HepG2 (cell line): ENCODE data around the gene PUS7. TPM values are rescaled to one million over a fixed set of nuclear protein-coding genes. Genes with fewer than 3 reads are reported as not detected.

ENCODE experiments used
- ARHGAP35 ChIP-seq: sonication (generic); formaldehyde crosslinking; IDR thresholded peaks from 2 replicates; pipeline ENCODE4 v1.9.0; 2022; ENCODE audit warnings: mild to moderate bottlenecking, inconsistent platforms, moderate library complexity, missing genetic modification reagents, borderline replicate concordance
- EED ChIP-seq: sonication (generic); formaldehyde crosslinking; IDR thresholded peaks from 2 replicates; pipeline ENCODE4 v1.5.0; 2020; ENCODE audit warnings: mild to moderate bottlenecking, missing genetic modification reagents
- ELF1 ChIP-seq: sonication (generic); formaldehyde crosslinking; IDR thresholded peaks from 2 replicates; pipeline ENCODE4 v1.4.0; 2020; ENCODE audit warnings: missing genetic modification reagents
- HCFC1 ChIP-seq: fragments of 150-350 bp; IDR thresholded peaks from 2 replicates; pipeline ENCODE4 v1.6.1; 2014; ENCODE audit warnings: low read depth, low read length
- KDM5A ChIP-seq: fragments of 200-600 bp; sonication (generic); IDR thresholded peaks from 2 replicates; pipeline ENCODE4 v1.7.0; 2018; ENCODE audit warnings: antibody characterized with exemption, mild to moderate bottlenecking, low read length, borderline replicate concordance
- MATR3 ChIP-seq: sonication (generic); formaldehyde crosslinking; IDR thresholded peaks from 2 replicates; pipeline ENCODE4 v1.4.0; 2020; ENCODE audit warnings: missing genetic modification reagents
- NFE2L2 ChIP-seq: fragments of 150-350 bp; IDR thresholded peaks from 2 replicates; pipeline ENCODE4 v1.6.1; 2014; ENCODE audit warnings: low read length
- RXRB ChIP-seq: IDR thresholded peaks from 2 replicates; pipeline ENCODE4 v1.6.1; 2016; ENCODE audit warnings: borderline replicate concordance, missing genetic modification reagents, missing compliant biosample characterization
- SRSF1 ChIP-seq: fragments of 200-400 bp; formaldehyde crosslinking; optimal IDR thresholded peaks from 2 replicates; pipeline ENCODE3; 2017; ENCODE audit warnings: mild to moderate bottlenecking, low read depth, low read length, moderate library complexity
- SRSF4 ChIP-seq: fragments of 200-400 bp; formaldehyde crosslinking; IDR thresholded peaks from one replicate; pipeline ENCODE4 v1.6.1; 2018; ENCODE audit warnings: mild to moderate bottlenecking, low read depth, low read length, moderate library complexity; ENCODE audit not compliant: poor library complexity, severe bottlenecking
- TERF1 ChIP-seq: sonication (generic); formaldehyde crosslinking; IDR thresholded peaks from 2 replicates; pipeline ENCODE4 v1.8.0; 2022; ENCODE audit warnings: mild to moderate bottlenecking, missing genetic modification reagents, moderate library complexity
- USF2 ChIP-seq, 2 experiments: sonication (generic) in 1 of 2; formaldehyde crosslinking in 1 of 2; IDR thresholded peaks; 2 replicates each; pipeline versions ENCODE4 v1.5.1 to v1.6.1; 2011 to 2020; ENCODE audit warnings: borderline replicate concordance in 1 of 2, low read depth in 1 of 2, low read length in 1 of 2, mild to moderate bottlenecking in 1 of 2, missing genetic modification reagents in 1 of 2, moderate library complexity in 1 of 2
- ZGPAT ChIP-seq: IDR thresholded peaks from 2 replicates; pipeline ENCODE4 v1.6.1; 2016; ENCODE audit warnings: mild to moderate bottlenecking
- ZNF280D ChIP-seq: sonication (generic); formaldehyde crosslinking; IDR thresholded peaks from 2 replicates; pipeline ENCODE4 v1.5.1; 2020; ENCODE audit warnings: mild to moderate bottlenecking, missing genetic modification reagents
- ZNF432 ChIP-seq: sonication (generic); formaldehyde crosslinking; IDR thresholded peaks from 2 replicates; pipeline ENCODE4 v1.5.0; 2020; ENCODE audit warnings: missing genetic modification reagents, mild to moderate bottlenecking, borderline replicate concordance
- ZNF441 ChIP-seq: sonication (generic); formaldehyde crosslinking; IDR thresholded peaks from 2 replicates; pipeline ENCODE4 v1.7.0; 2021; ENCODE audit warnings: missing genetic modification reagents, borderline replicate concordance
- ZNF607 ChIP-seq: sonication (generic); formaldehyde crosslinking; IDR thresholded peaks from 2 replicates; pipeline ENCODE4 v1.5.1; 2020; ENCODE audit warnings: missing genetic modification reagents, mild to moderate bottlenecking, borderline replicate concordance
- ZNF800 ChIP-seq: sonication (generic); formaldehyde crosslinking; IDR thresholded peaks from 2 replicates; pipeline ENCODE4 v1.4.0; 2020; ENCODE audit warnings: missing genetic modification reagents
- polyA plus RNA-seq, 8 experiments: library from polyadenylated mRNA; depleted of rRNA in 3 of 8; stranded (reverse) in 7 of 8; unstranded in 1 of 8; fragments of >200 nt; fragmentation: Illumina TruSeq in 4 of 8; extraction: Trizol in 4 of 8; gene quantifications; 2 replicates each; pipeline versions ENCODE4 v1.2.1 to v1.2.3, GENCODE V29; 2011 to 2016; ENCODE audit warnings: low read depth in 4 of 8, missing spikeins in 1 of 8, mixed read lengths in 1 of 8; ENCODE audit not compliant: insufficient read depth in 1 of 8
- total RNA-seq, 5 experiments: library from RNA; depleted of rRNA; stranded (reverse); fragments of >200 nt; fragmentation: Illumina TruSeq; extraction: Trizol; gene quantifications; 2 replicates each; pipeline ENCODE4 v1.2.3, GENCODE V29; 2016; ENCODE audit warnings: low read depth in 1 of 5

Gene PUS7
- total and polyA plus RNA-seq, 2 of the 13 experiments (the other 11 are each of a cell fraction or from before 2014, with no cell fraction given): 14.4 to 41.2 TPM

- TF ChIP-seq TERF1 (CRISPR knock-in tag) (no peak), ZNF800 (no peak), ZNF607 (CRISPR knock-in tag) (no peak), USF2 (IDR thresholded peaks at IDR 0.05; ENCODE audit: low read depth, low read length) (no peak), USF2 (CRISPR knock-in tag; IDR thresholded peaks at IDR 0.05; ENCODE audit: borderline replicate concordance) (peak; percentile 24; the same call in 1 of the 2 replicates), ZNF432 (CRISPR knock-in tag) (no peak), ELF1 (CRISPR knock-in tag) (no peak; the same call in 1 of the 2 replicates), ARHGAP35 (CRISPR knock-in tag) (0 out of 2 replicates have a peak, but pooled peaks have one; percentile 26), HCFC1 (no peak), EED (CRISPR knock-in tag) (peak; percentile 59; the same call in 1 of the 2 replicates), RXRB (CRISPR knock-in tag) (no peak), SRSF1 (peak; percentile 65), ZNF441 (CRISPR knock-in tag) (0 out of 2 replicates have a peak, but pooled peaks have one; percentile 7), ZNF280D (CRISPR knock-in tag) (no peak; the same call in 1 of the 2 replicates), KDM5A (0 out of 2 replicates have a peak, but pooled peaks have one; percentile 0), MATR3 (CRISPR knock-in tag) (no peak), SRSF4 (no peak), NFE2L2 (no peak), ZGPAT (CRISPR knock-in tag) (peak; percentile 18; the same call in 1 of the 2 replicates)
Observed at GRCh38 chr7:105521027-105521716, 899 bp downstream of the PUS7 start (continued).
